Measurements from ENCODE around the gene KRTAP4-1.
"Not testable (repeated sequence)": the region's sequence is repeated elsewhere in the genome, so short reads cannot be mapped to it uniquely, and the experiment has no call there.

KRTAP4-1 gene

DNA sequence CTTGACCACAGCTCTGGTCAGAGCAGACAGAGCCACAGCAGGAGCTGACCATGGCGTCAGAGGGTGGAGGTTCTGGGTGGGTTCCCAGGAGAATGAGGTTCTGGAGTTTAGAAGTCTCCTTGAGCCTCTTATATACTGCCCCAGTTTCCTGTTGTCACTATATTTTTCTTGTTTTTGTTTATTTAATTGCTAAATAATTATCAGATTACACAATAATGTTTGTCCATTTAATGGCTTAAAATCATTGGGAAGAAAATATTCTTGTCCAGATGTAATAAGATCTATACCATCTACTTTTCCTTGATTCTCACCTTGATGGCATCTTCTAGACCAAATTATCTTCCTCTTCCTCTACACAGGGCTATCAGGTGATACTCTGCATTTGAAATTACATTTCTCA, 16.6 kb downstream of the KRTAP4-1 start, which contains the start of gene KRTAP4-3:
KRTAP4-3 (minus strand) TSS at position 101 of the 400 bp plus-strand sequence; CDS start at position 52, 49 bp downstream.
- no peak for DNase-seq

DNA sequence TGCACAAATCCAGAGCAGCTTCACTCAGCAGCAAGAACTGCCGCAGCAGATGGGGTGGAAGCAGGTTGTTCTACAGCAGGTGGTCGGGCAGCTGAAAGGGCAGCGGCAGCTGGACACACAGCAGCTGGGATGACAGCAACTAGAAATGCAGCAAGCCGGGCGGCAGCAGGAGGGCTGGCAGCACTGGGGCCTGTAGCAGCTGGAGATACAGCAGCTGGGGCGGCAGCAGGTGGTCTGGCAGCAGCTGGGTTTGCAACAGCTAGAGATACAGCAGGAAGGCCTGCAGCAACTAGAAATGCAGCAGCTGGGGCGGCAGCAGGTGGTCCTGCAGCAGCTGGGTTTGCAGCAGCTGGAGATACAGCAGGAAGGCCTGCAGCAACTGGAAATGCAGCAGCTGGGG, 17.1 kb downstream of the KRTAP4-1 start:
- DNase-seq: no peak

DNA sequence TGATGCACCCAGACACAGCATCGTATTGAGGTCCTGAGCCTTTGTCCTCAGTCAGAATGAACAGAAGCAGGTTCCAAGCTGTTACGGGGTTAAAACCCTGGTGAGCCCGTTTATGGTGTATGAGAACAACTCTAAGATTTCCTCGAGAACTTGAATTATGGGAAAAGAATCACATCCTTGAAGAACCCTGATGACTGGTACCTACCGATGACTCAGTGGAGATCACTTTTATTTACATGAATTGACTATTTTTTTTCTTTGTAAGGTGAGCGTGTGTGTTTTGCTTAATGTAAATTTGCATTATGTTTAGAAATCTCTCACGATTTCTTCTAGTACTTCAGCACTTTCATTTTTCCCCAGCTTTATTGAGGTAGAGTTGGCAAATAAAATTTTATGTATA, 20.9 kb downstream of the KRTAP4-1 start:
- DNase-seq: no peak

DNA sequence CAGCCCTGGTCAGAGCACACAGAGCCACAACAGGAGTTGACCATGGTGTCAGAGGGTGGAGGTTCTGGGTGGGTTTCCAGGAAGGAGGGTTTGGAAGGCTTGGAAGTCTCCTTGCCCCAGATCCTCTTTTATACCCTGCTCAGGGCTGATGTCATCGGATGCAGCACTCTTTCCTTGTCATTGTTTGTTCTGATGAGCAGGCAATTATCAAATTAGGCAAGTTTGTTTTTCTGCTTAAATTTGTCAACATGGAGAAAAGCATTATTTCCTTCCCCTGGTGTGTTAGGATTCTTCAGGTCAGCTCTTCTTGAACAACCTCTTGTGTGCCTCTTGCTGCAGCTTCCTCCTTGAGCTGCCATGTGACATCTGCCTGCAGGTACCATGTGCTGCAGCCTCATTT, 24.1 kb downstream of the KRTAP4-1 start, which contains the start of gene KRTAP4-4:
KRTAP4-4 (minus strand) TSS at position 101 of the 400 bp plus-strand sequence; CDS start at position 44, 57 bp downstream.
- no peak for DNase-seq

DNA sequence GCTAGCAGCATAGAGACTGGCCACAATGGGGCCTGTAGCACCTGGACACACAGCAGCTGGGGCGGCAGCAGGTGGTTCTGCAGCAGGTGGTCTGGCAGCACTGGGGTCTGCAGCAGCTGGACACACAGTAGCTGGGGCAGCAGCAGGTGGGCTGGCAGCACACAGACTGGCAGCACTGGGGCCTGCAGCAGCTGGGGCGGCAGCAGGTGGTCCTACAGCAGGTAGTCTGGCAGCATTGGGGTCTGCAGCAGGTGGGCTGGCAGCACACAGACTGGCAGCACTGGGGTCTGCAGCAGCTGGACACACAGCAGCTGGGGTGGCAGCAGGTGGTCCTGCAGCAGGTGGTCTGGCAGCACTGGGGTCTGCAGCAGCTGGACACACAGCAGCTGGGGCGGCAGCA, 24.5 kb downstream of the KRTAP4-1 start:
- not testable (repeated sequence) for DNase-seq

DNA sequence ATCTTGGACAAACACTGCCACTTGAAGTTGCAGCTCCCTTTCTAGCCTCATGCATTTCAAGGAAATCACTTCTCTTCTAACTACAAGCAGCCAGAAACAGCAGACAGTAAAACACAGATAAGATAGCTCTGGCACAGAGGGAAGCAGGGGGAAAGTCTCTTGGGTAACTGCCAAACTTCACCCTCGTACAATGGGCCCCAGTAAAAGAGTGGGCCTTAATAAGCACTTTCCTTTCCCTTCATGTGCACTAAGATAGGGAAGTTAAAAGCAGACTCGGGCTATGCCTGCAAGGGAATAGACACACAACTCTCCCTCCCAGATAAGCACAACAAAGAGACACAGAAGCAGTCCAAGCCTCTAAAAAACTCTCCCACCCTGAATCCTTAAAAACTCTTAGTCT, 30.9 kb downstream of the KRTAP4-1 start:
- DNase-seq: no peak

DNA sequence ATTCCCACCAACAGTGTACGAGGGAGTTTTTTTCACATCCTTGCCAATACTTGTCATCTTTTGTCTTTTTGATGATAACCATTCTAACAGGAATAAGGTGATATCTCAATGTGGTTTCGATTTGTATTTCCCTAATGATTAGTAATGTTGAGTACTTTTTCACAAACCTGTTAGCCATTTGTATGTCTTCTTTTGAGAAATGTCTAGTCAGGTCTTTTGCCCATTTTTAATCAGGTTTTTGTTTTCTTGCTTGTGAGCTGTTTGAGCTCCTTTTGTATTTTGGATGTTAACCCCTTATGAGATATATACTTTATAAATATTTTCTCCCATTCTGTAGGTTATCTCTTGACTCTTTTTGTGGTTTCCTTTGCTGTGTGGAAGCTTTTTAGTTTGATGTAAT, 33.2 kb downstream of the KRTAP4-1 start:
- no peak for DNase-seq

DNA sequence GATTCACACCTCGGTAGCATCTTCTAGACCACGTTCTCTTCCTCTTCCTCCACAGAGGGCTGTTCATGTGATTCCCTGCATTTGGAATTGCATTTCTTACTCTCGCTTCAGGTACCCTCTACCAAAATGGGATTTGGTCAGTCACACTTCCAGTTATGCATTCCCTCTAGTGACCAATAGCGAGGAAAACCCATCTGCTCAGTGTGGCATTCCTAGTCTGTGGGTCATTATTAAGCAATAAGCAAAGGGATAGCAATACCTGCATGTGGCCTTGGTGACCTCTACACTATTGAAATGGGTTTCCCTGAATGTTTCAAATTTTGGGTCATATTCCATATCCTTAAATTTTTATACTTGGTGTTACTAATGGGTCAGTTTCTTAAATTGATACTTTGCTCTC, 34.7 kb downstream of the KRTAP4-1 start:
- no peak for DNase-seq

DNA sequence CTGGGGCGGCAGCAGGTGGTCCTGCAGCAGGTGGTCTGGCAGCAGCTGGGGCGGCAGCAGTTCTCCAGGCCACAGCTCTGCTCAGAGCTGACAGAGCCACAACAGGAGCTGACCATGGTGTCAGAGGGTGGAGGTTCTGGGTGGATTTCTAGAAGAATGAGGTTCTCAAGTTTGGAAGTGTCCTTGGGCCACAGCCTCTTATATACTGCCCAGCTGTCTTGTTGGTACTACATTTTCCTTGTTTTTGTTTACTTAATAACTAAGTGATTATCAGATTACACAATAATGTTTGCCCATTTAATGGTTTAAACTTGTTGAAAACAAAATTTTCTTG, 35.1 kb downstream of the KRTAP4-1 start, which contains the start of gene KRTAP4-5:
KRTAP4-5 (minus strand) TSS at position 174 of the 334 bp plus-strand sequence; CDS start at position 116, 58 bp downstream.
- no peak for DNase-seq

DNA sequence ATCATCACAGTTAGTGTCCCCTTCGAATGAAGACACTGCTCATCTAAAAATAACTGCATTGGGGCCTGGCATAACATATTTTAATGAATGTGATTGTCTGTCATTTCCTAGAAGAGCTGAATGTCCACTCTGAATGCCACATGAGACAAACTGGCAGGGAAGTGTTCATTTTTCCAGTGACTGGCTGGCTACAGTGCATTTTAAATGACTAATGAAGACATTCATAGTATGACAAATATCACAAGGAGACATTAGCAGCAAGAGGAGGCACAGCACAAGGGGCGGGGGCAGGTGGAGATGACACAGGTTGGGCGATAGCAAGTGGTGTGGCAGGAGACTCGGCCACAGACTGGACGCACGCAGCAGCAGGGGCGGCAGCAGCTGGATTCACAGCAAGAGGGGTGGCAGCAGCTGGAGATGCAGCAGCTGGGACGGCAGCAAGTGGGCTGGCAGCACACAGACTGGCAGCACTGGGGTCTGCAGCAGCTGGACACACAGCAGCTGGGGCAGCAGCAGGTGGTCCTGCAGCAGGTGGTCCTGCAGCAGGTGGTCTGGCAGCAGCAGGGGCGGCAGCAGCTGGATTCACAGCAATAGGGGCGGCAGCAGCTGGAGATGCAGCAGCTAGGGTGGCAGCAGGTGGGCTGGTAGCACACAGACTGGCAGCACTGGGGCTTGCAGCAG, 35.6 kb downstream of the KRTAP4-1 start:
- DNase-seq: not testable (repeated sequence)

DNA sequence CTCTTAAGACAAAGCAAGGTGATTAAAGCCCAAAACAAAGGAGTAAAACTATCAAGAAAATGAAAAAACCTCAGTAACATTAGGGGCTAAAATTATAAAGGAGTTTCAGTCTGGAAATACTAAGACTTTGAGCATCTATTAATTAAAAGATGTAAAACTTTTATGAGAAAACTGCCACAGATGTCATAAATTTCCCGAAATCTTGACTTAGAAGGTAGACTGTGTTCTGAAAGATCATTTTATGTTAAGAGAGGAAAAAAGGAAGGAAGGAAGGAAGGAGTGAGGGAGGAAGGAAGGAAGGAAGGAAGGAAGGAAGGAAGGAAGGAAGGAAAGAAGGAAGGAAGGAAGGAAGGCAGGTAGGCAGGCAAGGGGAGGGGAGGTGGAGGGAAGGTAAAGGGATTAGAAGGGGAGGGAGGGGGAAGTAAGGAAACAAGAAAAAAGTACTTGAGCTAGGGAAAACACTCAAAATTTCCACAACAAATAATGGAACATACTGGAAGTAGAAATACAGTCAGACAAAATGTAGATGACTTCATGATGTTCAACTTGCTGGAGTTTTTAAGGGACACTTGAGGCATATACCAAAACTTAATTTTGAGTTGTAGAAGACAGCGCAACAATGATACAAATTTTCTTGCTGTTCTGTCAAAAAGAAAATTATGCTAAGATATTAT, 37.0 kb downstream of the KRTAP4-1 start:
- no peak for DNase-seq

DNA sequence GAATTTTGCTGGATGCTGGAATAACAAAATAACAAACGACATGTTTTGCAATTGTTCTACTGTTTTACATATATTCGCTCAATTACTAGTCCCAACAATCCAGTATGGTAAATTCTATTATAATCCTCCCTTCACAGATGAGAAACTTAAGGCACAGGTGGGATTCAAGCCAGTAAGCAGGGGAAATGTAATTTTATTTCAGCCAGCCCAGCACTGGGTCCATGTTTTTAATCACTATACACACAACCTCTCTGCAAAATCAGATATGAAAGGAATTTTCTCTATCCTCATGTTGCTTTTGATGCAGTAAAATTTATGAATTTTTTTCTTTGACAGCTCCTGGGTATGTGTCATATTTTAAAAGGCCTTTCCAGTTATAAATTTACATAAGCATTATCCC, 39.5 kb downstream of the KRTAP4-1 start:
- DNase-seq: no peak

DNA sequence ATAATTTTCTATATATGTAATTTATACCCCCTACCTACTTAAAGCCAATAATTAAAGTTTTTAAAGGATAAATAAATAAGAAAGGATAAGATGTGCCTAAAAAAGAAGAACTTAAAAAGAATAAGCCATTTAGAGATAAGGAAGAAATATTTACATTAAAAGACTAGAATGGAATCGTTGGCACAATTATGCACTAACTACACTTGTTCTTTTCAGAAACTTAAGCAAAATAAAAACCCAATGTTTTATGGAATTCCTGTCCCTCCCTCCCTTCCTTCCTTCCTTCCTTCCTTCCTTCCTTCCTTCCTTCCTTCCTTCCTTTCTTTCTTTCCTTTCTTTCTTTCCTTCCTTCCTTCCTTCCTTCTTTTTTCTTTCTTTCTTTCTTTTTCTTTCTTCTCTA, 39.9 kb downstream of the KRTAP4-1 start:
- DNase-seq: no peak

DNA sequence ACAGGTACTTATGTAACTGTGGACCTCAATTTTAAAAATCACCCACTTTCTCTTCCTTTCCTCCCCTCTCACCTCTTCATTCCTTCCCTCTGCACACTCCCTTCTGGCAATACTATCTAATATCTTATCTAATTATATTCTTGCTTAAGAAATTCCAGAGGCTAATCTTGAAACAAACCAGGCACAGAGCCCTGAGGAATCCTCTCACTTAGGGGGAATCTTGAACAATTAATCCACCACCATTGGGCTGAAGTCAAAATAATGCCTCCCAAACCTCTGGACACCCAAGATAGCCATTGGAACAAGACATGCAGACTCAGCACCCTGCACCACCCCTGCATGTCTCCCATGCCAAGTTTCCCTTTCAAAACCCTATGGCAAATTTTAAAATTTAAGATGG, 43.4 kb downstream of the KRTAP4-1 start:
- no peak for DNase-seq

DNA sequence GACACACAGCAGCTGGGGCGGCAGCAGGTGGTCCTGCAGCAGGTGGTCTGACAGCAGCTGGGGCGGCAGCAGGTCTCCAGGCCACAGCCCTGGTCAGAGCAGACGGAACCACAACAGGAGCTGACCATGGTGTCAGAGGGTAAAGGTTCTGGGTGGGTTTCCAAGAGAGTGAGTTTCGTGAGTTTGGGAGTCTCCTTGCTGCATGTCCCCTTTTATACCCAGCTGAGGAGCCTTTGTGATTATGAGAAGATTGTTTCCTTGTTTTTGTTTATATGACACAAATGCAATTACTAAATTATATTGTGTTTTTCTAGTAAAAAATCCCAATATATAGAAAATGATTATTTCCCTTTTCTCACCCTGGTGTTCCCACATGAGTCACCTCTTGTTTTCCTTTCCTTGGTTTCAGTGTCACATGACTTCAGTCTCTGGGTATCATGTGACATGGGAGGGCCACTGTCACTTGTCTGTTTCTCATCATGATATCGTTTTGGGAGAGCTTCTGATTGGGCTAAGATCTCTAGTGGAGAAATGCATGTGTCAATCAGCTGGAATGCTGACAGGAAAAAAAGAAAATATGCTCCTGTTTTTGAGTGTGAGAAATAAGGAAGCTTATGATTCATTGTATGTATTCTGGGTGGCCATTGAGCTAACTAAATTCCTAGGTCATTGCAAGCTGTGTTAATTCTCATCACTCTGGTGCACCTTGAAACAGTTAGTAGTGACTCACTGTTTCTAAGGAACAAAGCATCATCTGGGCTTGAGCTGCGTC, 44.2 kb downstream of the KRTAP4-1 start, which contains the start of gene KRTAP4-6:
KRTAP4-6 (minus strand) TSS at position 185 of the 772 bp plus-strand sequence; CDS start at position 128, 57 bp downstream.
- no peak for DNase-seq

DNA sequence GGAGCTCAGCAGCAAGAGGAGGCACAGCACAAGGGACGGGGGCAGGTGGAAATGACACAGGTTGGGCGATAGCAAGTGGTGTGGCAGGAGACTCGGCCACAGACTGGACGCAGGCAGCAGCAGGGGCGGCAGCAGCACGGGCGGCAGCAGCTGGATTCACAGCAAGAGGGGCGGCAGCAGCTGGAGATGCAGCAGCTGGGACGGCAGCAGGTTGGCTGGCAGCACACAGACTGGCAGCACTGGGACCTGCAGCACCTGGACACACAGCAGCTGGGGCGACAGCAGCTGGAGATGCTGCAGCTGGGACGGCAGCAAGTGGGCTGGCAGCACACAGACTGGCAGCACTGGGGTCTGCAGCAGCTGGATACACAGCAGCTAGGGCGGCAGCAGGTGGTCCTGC, 44.8 kb downstream of the KRTAP4-1 start:
- DNase-seq: not testable (repeated sequence)
